T1000 (cell line): ENCODE measurements around the gene PIK3R5.

Experiments
- DNase-seq: peaks from one replicate; lab custom pipeline; 2025; ENCODE audit warnings: mixed read lengths; lab: John Stamatoyannopoulos, UW

Gene PIK3R5

GRCh38 chr17:8896641-8897635 is 68.6 kb downstream of the PIK3R5 start:
- no peak for DNase-seq

- no peak for DNase-seq
These were observed 69.4 kb downstream of the PIK3R5 start for GRCh38 chr17:8896087-8896486.

GRCh38 chr17:8894673-8895578 is 70.6 kb downstream of the PIK3R5 start:
- no peak for DNase-seq

- no peak for DNase-seq
These were observed 71.3 kb downstream of the PIK3R5 start for GRCh38 chr17:8894202-8894671.

- no peak for DNase-seq
These were observed 71.8 kb downstream of the PIK3R5 start for GRCh38 chr17:8893621-8894201.

- no peak for DNase-seq
These were observed 72.4 kb downstream of the PIK3R5 start for GRCh38 chr17:8893059-8893458.

GRCh38 chr17:8892338-8892690 is 73.2 kb downstream of the PIK3R5 start:
- no peak for DNase-seq

GRCh38 chr17:8890671-8891070 is 74.8 kb downstream of the PIK3R5 start:
- no peak for DNase-seq

- no peak for DNase-seq
These were observed 75.9 kb downstream of the PIK3R5 start for GRCh38 chr17:8889458-8890210.

- DNase-seq, result no peak
These were observed 76.7 kb downstream of the PIK3R5 start for GRCh38 chr17:8888704-8889302.

- DNase-seq, result no peak
These were observed 77.4 kb downstream of the PIK3R5 start for GRCh38 chr17:8887834-8888703.

GRCh38 chr17:8887301-8887700 is 78.2 kb downstream of the PIK3R5 start:
- no peak for DNase-seq

- DNase-seq, result no peak
These were observed 79.4 kb downstream of the PIK3R5 start for GRCh38 chr17:8885967-8886684.

GRCh38 chr17:8885163-8885966 is 80.1 kb downstream of the PIK3R5 start:
- DNase-seq, result peak; percentile 4

- DNase-seq, result no peak
These were observed 81.0 kb downstream of the PIK3R5 start for GRCh38 chr17:8884336-8884990.

GRCh38 chr17:8883353-8883752 is 82.2 kb downstream of the PIK3R5 start:
- DNase-seq, result no peak

- DNase-seq, result no peak
These were observed 83.9 kb downstream of the PIK3R5 start for GRCh38 chr17:8881606-8882005.

- no peak for DNase-seq
These were observed 85.0 kb downstream of the PIK3R5 start for GRCh38 chr17:8880466-8880865.
